HG03095 (cell line): Measurements from ENCODE around the gene CNP.

Experiments used
- ATAC-seq: cut with Tn5 transposase; IDR thresholded peaks from one replicate; pipeline ENCODE4 v1.9.1; 2021; ENCODE audit warnings: moderate library complexity; ENCODE audit not compliant: unreplicated experiment

CNP gene

DNA sequence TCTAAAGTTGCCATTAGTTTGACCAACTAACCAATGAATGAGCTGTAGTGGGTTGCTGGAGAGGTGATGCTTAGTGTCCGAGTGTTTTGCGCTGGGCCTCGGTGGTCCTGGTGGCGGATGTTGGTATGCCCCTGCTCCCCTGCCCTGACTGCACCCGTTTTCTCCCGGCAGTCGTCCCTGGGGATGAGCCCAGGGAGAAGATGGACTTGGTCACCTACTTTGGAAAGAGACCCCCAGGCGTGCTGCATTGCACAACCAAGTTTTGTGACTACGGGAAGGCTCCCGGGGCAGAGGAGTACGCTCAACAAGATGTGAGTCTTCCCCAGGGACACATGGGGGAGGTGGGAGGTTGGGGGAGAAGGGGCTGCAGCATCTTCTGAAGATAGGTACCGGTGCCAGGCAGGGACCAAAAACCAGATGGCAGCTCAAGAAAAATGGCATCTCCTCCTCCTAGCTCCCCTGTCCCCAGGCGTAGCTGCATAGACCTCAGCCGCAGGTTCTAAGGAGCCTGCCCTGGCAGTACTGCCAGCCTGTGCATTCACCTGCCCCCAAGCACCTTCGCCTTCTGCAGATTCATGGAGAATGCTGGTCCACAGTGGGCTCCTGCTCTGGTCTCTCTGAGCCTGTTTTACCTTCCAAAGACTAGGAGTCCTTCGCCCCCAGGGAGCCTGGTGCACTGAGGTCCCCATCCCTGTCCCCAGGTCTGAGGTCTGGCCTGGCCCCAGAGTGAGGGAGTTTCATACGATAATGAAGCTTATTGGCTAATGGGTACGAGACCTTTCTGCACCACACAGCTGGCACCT is 5.3 kb downstream of the CNP start:
- ATAC-seq = no peak

DNA sequence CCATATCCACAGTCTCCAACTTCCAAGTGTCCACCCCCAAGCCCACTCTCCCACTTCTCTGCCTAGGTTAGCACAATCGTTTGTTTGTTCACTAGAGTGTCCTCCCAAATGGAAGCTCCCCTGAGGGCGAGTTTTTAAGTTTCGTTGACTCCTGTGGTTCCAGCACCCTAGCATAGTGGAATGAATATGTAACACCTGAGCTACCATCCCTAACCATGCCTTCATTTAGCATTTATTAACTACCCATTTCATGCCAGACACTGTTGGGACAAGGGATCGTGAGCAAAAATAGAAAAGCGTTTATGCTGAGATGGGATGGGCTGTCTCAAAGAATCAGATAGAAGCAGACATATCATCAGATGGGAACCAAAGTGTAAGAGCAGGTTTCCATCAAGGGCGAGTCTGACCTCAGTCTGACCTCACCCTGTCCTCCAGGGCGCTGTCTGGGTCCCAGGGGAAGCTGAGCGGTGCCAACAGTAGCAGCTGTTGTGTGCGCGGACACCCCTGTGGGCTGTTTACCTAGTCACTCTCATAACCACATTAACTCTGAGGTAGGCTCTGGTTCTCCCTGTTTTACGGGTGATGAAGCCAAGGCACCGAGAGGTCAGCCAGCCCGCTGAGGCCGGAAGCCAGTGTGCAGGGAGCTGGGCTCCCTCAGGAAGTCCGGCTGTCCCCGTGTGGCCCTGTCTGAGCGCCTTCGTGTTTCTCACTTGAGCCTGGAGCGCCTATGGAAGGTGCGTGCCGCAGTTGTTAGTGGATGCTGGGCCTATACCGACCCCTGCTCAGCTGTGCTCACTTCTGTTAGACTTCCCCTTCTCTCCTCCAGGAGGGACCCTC is 6.2 kb downstream of the CNP start:
- no peak for ATAC-seq

DNA sequence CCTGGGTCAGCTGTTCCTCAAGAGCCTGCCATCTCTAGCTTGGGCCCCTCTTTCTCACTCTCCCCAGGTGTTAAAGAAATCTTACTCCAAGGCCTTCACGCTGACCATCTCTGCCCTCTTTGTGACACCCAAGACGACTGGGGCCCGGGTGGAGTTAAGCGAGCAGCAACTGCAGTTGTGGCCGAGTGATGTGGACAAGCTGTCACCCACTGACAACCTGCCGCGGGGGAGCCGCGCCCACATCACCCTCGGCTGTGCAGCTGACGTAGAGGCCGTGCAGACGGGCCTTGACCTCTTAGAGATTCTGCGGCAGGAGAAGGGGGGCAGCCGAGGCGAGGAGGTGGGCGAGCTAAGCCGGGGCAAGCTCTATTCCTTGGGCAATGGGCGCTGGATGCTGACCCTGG is 6.8 kb downstream of the CNP start:
- no peak for ATAC-seq

DNA sequence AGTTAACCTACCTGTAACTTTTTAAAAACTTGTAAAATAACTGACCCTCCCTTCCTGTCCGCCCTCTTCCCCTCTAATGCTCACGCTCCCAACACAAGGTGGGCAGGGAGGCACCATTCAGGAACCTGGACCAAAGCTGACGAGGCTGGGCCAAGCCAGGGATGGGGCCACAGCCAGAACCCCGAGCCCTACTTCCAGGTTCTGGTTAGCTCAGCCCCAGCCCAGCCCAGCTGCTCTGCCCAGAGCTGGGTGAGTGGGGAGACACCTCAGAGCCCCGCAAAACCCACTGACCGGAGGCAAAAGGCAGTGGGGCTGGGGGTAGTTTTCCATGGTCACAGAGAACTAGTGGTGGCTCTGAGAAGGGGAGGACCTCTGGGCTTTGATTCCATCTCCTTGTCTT is 7.4 kb downstream of the CNP start:
- ATAC-seq = no peak

DNA sequence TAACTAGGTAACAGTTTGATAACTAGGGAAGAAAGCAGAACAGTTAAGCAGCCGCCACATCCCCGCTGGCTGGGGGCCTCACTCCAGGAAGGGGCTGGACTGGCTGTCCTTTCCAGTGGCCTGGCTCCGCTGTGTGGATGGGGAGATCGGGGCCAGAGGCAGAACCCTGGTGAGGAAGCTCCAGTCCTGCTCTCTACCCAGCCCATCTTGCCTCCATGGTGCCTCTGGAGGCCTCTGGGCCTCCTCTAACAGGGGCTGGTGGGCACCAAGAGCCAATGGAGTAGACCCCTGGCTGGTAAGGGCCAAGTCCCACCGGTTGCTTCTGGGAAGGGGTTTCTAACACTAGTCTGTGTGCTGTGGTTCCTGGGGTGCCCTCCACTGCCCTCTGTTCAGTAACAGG is 8.1 kb downstream of the CNP start:
- no peak for ATAC-seq

DNA sequence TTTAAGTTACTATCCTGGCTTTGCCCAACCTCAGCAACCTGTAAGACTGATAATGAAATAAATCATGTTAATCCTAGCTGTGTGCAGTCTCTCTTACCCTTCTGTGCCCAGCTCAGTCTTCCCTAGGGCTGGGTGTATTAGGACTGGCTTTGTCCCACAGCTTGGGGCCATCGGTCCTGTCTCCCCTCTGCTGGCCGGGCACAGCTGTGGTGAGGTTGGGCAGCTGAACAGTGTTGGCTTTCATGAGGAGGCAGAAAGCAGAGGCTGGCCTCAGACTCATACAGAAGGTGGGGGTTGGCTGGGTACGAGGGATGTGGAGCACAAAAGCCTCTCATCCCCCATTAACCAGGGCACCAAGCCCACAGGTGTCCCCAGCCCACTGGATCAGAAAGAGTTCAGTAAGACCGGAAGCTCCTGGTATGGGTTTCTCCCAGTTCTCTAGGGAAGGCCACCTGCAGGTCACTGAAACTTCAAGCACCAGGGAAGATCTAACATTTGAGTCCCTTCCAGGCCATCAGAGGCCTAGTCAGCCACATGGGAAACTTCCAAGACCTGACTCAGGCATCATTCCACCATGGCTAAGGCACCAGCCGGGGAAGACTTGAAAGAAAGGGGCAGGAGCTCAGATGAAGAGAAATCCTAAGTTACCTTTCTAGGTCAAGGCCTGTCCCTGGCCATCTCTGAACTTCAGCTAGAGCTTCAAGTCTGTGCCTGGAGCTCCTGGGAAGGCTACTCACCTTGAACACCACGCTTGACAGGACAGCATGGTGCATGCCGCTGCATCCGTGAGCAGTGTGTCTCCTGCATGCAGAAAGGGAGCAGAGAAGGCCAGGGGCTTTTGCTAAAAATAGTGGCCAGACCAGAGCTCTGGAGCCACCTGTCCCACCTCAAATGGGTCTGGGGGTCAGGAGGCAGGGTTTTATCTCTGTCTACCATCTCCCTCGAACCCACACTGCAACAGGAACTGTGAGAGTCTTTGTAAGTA is 8.8 kb downstream of the CNP start:
- ATAC-seq = no peak

DNA sequence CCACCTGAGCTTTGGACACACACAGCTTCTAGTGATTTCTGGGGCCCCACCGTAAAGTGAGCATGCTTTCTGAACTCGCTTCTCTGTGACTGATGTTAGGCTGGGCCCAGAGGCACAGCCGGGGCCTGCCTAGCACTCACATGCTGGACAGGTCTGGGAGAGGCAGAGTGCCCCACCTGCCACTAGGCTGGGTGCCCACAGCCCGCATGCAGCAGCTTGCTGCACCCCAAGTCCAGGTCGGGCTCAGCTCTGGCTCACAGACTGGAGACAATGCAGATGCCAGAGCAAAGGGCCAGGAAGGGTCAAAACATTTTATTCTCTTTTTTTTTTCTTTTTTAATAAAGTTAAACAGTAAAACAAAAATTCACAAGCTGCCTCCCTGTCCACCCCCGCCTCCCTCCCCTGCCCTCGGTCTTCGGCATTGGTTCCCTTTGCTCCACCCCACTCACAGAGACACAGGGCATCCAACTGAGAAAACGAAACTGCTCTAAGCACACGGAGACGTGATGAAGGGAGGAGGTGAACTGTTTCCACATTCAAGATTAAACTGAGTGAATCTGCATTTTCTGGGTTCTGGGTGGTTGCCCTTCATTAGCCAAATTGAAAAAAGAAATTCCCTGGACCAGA is 9.7 kb downstream of the CNP start:
- ATAC-seq = no peak

DNA sequence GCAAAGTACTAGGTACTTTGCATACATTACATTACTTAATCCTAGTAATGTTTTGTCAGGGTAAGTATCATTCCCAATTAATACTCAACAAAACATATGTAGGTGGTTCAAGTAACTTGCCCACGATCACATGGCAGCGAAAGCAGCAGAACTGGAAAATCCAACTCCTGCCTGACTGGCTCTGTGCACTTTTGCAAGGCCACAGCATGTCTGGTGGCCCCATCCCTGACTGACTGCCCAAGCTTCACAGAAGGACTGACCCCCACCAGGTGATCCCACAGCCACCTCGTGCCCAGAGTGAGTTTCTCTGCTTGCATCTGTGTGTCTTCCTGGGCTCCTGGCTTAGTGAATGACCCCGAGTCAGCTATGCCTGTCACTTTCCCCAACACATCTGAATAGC is 11.4 kb downstream of the CNP start:
- no peak for ATAC-seq

DNA sequence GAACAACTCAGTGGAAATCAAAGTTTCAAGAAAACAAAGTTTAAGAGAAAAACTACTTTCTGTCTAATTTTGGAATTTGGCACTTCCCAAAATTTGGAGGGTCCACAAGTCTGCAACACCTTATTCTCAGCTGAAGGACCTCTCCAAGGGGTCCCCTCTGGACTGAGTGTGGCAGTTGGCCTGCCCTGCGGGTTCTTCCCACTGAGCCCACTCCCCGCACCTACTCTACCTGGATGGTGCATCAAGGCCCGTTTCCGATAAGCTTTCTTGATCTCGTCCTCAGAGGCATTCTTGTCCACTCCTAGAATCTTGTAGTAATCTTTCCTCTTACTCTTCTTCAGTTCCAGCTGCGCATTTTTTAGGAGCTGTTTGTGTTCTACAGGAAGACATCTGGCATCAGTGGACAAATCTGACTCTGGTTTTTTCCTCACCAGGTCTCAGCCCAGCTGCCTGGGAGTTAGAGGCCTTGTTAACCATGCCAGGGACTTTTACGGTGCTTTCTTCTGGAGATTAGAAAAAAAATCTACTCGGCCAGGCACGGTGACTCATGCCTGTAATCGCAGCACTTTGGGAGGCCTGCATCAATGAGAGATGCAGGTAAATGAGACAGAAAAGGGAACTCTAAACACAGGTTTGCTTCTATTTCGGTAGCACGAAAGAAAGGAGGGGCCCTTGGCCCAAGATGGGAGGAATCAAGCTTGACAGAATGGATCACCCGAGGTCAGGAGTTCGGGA is 15.6 kb downstream of the CNP start:
- ATAC-seq = no peak

DNA sequence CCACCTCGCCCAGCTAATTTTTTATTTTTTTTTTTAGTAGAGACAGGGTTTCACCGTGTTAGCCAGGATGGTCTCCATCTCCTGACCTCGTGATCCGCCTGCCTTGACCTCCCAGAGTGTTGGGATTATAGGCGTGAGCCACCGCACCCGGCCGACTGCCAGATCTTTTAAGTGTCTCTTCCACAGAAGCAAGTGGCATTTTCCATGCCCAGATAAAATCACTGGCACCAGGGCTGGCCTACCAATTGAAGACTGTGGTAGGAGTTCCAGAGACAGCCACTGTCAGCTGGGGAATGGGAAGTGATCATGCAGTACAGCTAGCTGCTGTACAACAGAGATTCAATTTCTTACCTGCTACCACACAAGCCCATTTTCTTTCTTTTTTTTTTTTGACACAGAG is 17.9 kb downstream of the CNP start:
- no peak for ATAC-seq

DNA sequence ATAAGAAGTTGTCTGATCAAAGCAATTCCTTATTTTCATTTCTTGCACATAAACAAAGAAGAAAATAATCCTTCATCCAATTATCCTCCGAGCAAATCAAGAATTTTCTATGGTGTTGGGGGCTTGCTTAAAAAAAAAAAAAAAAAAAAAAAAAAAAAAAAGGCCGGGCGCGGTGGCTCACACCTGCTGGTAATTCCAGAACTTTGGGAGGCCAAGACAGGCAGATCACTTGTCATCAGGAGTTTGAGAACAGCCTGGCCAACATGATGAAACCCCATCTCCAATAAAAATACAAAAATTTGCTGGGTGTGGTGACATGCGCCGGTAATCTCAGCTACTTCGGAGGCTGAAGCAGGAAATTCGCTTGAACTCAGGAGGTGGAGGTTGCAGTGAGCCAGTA is 19.3 kb downstream of the CNP start:
- ATAC-seq = no peak

DNA sequence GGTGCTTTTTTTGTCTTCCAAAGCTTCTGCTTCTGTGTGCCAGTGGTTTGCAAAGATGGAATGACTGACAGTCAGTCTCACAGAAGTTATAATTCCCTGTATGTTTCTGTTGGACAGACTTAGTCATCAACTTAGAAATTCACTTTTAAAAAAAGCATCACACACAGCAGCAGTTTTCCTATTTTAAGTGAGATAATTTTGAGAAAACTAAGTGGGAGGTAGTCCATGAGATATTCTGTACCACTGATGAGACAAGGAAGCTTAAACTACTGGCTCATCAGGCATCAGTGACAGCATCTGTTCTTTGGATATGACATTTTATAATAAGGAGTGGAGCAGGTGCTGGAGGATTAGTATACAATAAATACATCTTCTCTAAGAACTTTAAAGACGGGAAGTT is 20.0 kb downstream of the CNP start:
- no peak for ATAC-seq

DNA sequence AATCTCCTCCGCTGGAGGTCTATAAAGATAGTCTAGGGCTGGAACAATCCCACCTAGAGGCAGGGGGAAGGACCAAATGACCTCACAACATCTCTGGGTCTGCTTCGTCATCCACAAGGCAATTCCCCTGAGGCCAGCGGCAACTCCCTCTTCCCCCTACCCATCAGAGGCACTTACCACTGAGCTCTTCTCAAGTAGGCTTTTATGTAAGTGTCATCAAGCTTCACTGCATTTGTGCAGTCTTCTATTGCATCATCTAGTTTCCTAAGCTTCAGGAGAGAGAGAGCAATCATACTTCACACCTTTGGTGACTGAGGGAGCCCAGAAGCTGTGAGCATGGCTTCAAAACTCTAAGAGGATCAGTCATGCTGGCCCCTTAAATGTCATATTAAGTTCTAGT is 21.0 kb downstream of the CNP start:
- no peak for ATAC-seq

DNA sequence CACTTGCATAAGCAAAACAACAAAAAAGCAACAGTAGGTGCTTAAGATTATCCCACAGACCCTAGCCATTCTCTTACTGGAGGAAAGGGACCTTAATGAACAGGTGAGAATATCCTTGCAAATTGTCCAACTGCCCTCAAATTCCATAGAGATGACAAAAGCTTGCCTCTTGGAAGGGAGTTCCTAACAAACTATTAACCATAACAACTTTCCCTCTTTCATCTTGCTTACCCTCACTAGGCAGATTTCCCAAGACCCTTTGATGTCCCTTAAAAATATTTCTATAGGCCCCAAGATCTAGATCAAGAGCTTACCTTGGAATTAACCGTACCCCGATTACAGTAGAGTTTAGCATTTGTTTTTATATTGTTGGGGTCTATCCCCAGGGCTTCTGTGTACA is 21.8 kb downstream of the CNP start:
- ATAC-seq = no peak

DNA sequence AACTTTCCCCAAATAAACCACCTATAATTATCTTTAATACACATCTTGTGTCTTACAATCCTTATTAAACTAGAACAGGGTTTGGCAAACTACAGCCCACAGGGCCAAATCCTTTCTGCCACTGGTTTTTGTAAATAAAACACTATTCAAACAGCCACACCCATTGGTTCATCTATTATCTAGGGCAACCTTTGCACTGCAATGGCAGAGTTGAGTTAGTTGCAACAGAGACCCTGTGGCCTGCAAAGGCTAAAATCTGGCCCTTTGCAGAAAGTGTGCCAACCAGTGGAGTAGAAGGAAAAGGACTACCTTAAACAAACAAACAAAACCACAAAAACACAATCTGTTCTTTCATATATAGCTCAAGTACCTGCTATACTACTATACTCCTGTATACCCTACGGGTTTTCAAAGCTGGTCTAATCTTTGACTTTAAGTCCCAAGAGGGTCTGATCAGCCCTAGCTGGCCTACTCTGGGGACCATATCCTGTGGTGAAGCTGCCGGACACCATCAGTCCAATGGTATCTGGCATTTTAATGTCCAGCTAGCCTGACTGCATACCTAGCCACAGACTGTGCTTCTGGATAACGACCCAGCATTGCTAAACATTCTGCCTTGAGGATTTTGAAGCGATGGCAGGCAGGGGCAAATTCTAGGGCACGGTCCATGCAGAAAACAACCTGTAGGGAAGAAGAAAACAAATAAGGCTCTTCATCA is 23.3 kb downstream of the CNP start:
- no peak for ATAC-seq

DNA sequence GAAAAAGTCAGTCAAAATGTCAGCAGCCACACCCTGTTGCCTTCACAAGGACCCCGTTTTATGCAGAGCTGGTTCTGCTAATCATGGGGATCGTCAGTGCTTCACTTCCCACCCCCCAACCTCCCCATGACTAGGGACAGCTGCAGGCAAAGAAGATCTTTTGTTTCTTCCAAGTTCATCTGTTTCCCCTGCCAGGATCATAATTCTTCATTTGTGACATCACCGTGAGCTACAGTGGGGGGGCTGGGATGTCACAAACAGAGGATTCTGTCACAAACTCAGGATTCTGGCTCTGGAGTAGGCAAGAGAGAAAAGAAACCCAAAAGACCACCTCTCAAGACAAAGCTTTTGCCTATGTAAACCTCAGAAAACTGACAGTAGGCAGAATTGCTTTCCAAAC is 26.0 kb downstream of the CNP start:
- no peak for ATAC-seq

DNA sequence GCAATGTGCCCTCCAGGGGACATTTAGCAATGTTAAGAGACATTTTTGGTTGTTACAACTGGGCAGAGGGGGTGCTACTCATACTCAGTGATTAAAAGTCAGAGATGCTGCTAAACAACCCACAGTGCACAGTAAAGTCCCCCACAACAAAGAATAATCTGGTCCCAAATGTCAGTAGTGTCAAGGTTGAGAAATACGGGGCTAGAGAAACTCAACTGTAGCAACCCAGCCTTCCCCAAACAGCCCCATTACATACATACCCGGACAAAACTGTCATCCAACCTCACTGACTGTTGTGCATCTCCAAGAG is 30.2 kb downstream of the CNP start:
- no peak for ATAC-seq

DNA sequence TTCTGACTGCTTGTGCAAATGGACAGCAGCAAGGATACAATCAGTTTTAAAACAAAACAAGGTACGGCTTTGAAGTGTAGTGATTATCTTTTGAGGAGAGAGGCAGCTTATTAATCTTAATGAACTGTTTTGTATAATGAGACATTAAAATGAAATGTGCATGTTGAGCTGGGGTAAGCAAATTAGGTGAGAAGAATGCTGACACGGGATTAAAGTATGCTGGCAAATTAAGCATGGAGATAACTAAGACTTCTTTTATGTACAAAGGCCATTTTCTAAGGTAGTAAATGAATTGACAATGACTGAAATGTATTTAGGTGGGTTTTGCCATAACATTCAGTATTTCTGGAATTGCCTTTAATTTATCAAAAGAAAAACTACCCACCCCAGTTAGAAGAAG is 31.9 kb downstream of the CNP start:
- no peak for ATAC-seq

DNA sequence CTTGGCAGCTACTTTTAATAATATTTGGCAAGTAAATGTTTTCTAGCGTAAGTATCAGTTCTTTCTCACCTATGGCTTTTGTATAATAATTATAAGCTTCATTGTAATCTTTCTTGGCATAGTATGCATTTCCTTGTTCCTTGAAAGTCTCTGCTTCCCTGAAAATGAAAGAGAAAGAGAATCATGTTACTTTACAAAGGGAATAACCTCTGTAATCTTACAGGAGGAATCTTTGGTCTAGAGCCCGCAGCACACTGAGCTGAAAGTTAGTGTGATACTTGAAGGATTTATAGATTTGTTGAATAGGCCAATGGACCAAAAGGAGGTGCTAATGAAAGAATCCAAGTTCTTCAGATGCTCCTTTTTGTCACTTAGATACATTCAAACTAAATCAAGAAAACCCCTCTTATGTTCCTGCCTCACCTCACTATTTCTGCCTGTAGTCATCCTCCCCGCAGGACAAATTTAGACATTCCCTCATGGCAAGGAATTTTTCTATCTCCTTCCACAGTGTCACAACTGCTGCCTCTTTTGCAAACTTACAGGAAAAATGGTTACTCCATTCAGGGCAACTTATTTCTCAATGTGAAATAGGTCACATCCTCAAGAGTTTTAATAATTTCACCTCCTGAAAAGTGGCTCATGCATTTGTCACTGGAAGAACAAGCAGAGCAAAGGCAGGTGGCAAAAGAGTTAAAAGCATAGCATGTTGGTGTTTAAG is 34.0 kb downstream of the CNP start:
- no peak for ATAC-seq
